Psoas muscle (tissue), 8 donors: ENCODE data around the gene MYL12A. TPM values are rescaled to one million over a fixed set of nuclear protein-coding genes. Genes with fewer than 3 reads are reported as not detected.

Experiments
- ATAC-seq, 4 donors: fragments of 200-7000 bp; cut with Tn5 transposase; one replicate each; pipeline ENCODE4 v1.9.1; 2020; ENCODE audit warnings: moderate library complexity in 3 of 4, mild to moderate bottlenecking in 2 of 4
- DNase-seq, 2 donors: peaks; one replicate each; pipeline ENCODE4 v3.0.0-alpha.2; 2020
- H3K27ac ChIP-seq: fragments of 200-600 bp; one replicate; pipeline ENCODE4 v1.8.0; 2022
- H3K27me3 ChIP-seq, 3 donors: fragments of 200-600 bp in 1 of 3; one replicate each; pipeline versions ENCODE4 v1.6.1 to v1.8.0; 2013 to 2022; ENCODE audit warnings: low read length in 2 of 3, mild to moderate bottlenecking in 2 of 3, moderate library complexity in 1 of 3; ENCODE audit not compliant: insufficient read depth in 3 of 3
- H3K36me3 ChIP-seq, 2 donors: fragments of 200-600 bp in 1 of 2; one replicate each; pipeline versions ENCODE4 v1.6.1 to v1.8.0; 2013 to 2022; ENCODE audit warnings: low read depth in 1 of 2, mild to moderate bottlenecking in 1 of 2, moderate library complexity in 1 of 2; ENCODE audit not compliant: insufficient read depth in 1 of 2
- H3K4me1 ChIP-seq: fragments of 200-600 bp; one replicate; pipeline ENCODE4 v1.8.0; 2022
- H3K4me3 ChIP-seq: fragments of 200-600 bp; one replicate; pipeline ENCODE4 v1.8.0; 2022; ENCODE audit warnings: mild to moderate bottlenecking
- H3K9me3 ChIP-seq: fragments of 200-600 bp; one replicate; pipeline ENCODE4 v1.8.0; 2022
- WGBS, 3 donors: extraction: QIAGEN DNeasy Blood & Tissue Kit; methylation state at CpG; one replicate each; pipeline versions ENCODE4 v1.1.6 to v1.1.7; 2013; 5-methylcytosine and 5-hydroxymethylcytosine counted together
- intact Hi-C, 2 donors: fragments of 100-400 bp; cut with DNase I; formaldehyde crosslinking; loops; one replicate each; pipeline versions ENCODE4 v1.11.0 to v1.14.2; 2022
- polyA plus RNA-seq, 3 donors: library from polyadenylated mRNA; stranded (reverse); fragments of 200-250 nt; gene quantifications; one replicate each; pipeline ENCODE4 v1.2.3, GENCODE V29; 2013
- total RNA-seq, 4 donors: library from RNA; stranded (reverse); fragmentation: NEBNext Ultra II Directional in 2 of 4; extraction: Animal tissue kit (Norgen Biotek cat#: 25700) in 2 of 4; gene quantifications; one replicate each; pipeline versions ENCODE4 v1.2.1 to v1.2.4, GENCODE V29; 2021 to 2023
- TF ChIP-seq, protein P1 (sequence below): fragments of 200-600 bp; IDR thresholded peaks from one replicate; pipeline ENCODE4 v1.8.0; 2022; ENCODE audit warnings: antibody characterized with exemption
- donor health status: healthy with polysubstance abuse.
- donor health status: DM: no; HTN: no; CAD: no; lungs with moderate emphysema.
- donor health status: Bipolar disorder and iron deficiency.
- donor health status: healthy.
- donor health status: DM: yes; HTN: yes; CAD: no.
- donor health status: DM: no; HTN: no; CAD: no.
- donor health status: DM: no; HTN: no; CAD: no.
- donor health status: DM: yes; HTN: yes; CAD: no.

MYL12A gene
- total and polyA plus RNA-seq, 7 donors = 957 to 3,920 (median 1,616) TPM

DNA sequence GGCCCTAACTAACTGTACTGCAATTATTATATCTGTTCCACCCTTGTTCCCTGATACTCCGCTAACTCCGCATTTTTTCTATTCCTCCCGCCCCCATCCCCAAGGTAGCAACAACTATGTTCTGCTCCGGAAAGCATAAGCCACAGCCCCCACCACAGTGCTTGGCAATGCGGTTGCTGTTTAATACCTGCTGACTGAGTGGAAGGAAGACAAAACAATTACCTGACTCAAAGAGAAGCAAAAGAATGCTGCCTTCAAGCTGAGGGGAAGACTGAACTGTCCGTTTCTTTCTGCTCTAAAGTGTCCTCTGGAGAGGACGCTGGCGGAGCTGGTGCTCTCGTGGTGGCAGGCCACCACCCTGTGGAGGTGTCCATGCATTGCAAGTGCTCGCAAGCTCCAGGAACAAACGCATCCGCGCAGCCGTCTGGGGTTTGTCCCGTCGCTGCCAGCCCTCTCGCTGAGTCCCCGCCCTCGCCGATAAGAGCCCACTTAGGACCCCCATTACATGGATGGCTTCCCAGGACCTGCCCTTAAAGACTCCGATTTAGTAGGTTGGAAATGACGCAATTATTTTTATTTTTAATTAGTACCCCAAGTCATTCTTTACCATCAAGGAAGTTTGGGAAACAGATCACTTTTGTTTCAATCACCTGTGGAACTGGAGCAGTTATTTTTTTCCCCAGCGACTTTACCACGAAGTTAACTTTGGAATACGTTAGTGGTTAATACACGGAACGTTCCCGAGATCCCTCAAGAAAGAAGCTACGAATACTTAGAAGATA lies 1.6 kb upstream of the MYL12A start:
- no peaks in the 10 kb centered on the region for H3K9me3 ChIP-seq
- DNase-seq (peak; percentile 90 to 95), ATAC-seq (peak; percentile 65 to 73 (median 70))
- H3K4me3 ChIP-seq = peak overlapping the region; percentile 85
- H3K4me1 ChIP-seq = peaks cover 42% of the 10 kb centered on the region
- H3K27me3 ChIP-seq = no peaks in the 10 kb centered on the region
- H3K27ac ChIP-seq = peak overlapping the region; percentile 99
- TF ChIP-seq, protein P1, sequence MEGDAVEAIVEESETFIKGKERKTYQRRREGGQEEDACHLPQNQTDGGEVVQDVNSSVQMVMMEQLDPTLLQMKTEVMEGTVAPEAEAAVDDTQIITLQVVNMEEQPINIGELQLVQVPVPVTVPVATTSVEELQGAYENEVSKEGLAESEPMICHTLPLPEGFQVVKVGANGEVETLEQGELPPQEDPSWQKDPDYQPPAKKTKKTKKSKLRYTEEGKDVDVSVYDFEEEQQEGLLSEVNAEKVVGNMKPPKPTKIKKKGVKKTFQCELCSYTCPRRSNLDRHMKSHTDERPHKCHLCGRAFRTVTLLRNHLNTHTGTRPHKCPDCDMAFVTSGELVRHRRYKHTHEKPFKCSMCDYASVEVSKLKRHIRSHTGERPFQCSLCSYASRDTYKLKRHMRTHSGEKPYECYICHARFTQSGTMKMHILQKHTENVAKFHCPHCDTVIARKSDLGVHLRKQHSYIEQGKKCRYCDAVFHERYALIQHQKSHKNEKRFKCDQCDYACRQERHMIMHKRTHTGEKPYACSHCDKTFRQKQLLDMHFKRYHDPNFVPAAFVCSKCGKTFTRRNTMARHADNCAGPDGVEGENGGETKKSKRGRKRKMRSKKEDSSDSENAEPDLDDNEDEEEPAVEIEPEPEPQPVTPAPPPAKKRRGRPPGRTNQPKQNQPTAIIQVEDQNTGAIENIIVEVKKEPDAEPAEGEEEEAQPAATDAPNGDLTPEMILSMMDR = peak; percentile 97
- WGBS, 3 donors = 3 to 8% (median 4%) methylated on average over 29 of the region's 29 CpGs
- intact Hi-C loops = loop anchor here (2.0 to 5.0 kb wide), 5 partner anchors 27 to 589 kb away; partner anchors contain the start of genes MYOM1 (in 1 of the 2) and SMCHD1 (in 1 of the 2)
- H3K36me3 ChIP-seq = peaks cover 0 to 23% of the 10 kb centered on the region in 2 donors

DNA sequence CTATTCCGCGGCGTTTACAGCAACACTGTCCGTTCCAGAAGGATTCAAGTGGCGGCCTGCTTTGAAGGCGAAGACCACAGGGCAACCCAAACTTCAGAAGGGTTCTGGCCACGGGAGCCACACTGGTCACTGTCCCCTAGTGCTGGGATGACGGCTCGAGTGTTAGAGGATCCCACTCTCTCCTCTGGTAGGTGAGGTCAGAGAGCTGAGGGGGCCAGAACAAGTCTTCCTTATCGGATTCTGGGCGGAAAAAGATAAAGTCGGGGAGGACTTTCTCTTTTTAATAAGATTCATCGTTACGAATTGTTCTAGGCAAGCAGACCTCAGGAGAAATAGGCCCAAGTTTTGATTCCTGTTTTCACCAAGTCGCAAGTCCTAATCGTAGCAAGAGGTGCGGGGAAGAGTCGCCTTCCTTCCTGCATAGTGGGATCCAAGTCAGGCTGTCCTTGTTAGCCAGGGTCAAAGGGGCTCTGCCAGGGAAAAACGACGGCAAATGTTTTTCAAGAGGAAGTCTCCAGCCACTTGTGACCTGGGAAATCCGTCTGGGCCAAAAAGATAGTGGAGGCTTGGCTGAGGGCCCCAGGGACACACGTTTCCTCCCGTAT lies 864 bp upstream of the MYL12A start:
- H3K4me1 ChIP-seq = peaks cover 49% of the 10 kb centered on the region
- H3K27me3 ChIP-seq = no peaks in the 10 kb centered on the region
- intact Hi-C loops = loop anchor here (2.0 to 5.0 kb wide), 4 partner anchors 28 to 589 kb away; partner anchors contain the start of genes MYOM1 (in 1 of the 2) and SMCHD1 (in 1 of the 2)
- 6 to 19% (median 6%) methylated on average over 23 of the region's 23 CpGs for WGBS, 3 donors
- H3K4me3 ChIP-seq = peak overlapping the region; percentile 85
- peaks cover 0 to 16% of the 10 kb centered on the region in 2 donors for H3K36me3 ChIP-seq
- peak; percentile 34 to 73 for DNase-seq
- TF ChIP-seq, protein P1 = no peak
- ATAC-seq = peak; percentile 23 to 43 (median 29)
- no peaks in the 10 kb centered on the region for H3K9me3 ChIP-seq
- H3K27ac ChIP-seq = peak overlapping the region; percentile 99

DNA sequence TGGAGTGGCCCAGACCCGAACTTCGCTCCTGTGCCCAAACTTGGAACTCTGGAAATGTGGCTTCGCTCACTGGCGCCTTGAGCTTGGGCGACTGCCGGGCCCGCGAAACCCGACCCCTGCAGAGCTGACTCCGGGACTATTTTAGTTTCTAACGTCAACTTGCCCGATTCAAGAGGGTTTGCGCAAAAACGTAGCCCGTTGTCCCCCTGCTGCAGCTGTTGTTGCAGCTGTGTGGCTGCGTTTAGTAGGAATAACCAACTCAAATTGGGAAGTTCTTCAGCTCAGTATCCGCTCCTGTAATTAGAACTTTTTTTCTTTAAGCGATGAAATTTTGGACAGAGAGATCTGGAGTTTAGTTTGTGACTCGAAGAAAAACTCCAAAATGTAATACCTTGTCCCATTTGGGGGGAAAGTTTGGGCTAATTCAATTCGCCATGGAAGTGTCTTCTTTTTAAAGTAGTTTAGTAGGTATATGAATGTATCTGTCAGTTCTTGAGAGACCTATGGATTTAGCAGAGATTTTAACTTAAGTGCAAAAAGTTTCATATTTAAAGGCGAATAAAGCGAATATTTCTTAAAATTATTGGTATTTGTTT lies 559 bp downstream of the MYL12A start:
- intact Hi-C loops = loop anchor here (5.0 kb wide), 3 partner anchors 56 to 591 kb away; partner anchors contain the start of gene SMCHD1 (in 1 of the 2)
- DNase-seq = peak; percentile 70 to 90
- ATAC-seq = peak; percentile 54 to 63 (median 58)
- Histone ChIP-seq H3K9me3 (no peaks in the 10 kb centered on the region), H3K36me3 (peaks cover 0 to 11% of the 10 kb centered on the region in 2 donors), H3K4me1 (peaks cover 58% of the 10 kb centered on the region), H3K4me3 (peak overlapping the region; percentile 85), H3K27me3 (no peaks in the 10 kb centered on the region), H3K27ac (peak overlapping the region; percentile 99)
- WGBS, 3 donors = 0% methylated on average over 22 of the region's 22 CpGs
- TF ChIP-seq, protein P1 = no peak

DNA sequence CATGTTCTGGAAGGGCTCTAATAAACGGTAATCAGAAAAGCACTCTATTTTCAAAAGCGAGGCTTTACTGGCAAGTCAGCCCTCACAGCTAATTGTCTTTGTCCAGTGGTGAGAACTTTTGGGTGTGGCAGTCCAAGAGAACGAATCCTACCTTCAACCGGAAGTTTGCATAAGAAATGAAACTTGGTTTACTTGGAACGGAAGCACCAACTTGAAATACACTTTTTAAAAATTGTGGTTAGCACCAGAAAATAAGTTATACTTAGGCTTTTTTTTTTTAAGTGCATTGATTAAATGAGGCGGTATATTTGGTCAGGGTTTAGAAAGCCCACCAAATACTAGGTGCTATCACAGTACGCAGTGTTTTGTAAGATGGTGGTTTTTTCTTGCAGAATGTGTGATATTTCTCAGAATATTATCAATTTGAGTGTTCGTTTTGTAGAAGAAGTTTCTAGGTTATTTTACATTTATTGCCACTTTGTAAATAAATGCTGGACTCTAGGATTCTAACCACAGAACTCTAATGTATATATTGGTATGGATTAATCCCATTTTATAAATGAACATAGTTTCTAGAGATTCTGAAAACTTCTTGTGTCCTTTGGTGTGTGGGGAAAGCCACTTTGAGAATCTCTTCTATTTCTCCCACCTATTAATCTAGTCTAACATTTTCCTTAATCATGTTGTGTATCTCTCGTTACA lies 1.2 kb downstream of the MYL12A start:
- ATAC-seq (peak in 2 of 4 donors; percentile 25 to 42), DNase-seq (no peak)
- WGBS, 3 donors = 4 to 8% (median 5%) methylated on average over 9 of the region's 9 CpGs
- H3K27me3 ChIP-seq = no peaks in the 10 kb centered on the region
- H3K27ac ChIP-seq = peak overlapping the region; percentile 99
- no peaks in the 10 kb centered on the region for H3K9me3 ChIP-seq
- H3K36me3 ChIP-seq = peaks cover 4 to 17% of the 10 kb centered on the region in 2 donors
- TF ChIP-seq, protein P1 = no peak
- peak overlapping the region; percentile 85 for H3K4me3 ChIP-seq
- intact Hi-C loops = loop anchor here (5.0 kb wide), 3 partner anchors 57 to 592 kb away; partner anchors contain the start of gene SMCHD1 (in 1 of the 2)
- H3K4me1 ChIP-seq = peaks cover 57% of the 10 kb centered on the region
